ENCODE data around the gene CFAP65. TPM values are rescaled to one million over a fixed set of nuclear protein-coding genes. Genes with fewer than 3 reads are reported as not detected.
A peak's percentile ranks its signal among the peaks of the same experiment; 100 is the strongest.

CFAP65 gene
- total RNA-seq, 1 donor from 2014 or later: not detected

DNA sequence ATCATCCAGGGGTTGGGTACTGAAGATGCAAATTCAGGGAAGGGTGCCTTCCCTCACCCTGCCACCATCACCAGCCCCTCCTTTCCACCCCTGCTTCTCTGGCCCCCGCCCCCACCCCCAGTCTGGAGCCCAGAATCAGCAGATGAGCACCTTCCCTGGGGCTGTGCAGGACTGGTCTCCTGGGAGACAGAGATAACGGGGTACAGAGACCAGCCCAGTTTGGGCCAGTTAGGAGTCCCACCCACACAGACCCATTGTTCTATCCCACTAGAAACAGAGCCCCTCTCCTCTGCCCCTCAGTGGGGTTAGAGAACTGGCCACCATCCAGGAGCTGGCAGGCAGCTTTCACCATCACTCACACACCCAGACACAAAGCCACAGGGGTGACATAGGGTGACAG lies 43.6 kb downstream of the CFAP65 start:
- peaks cover 58% of the 10 kb centered on the region for H3K27me3 Mint-ChIP-seq (ENCODE audit: unreplicated experiment)
- H3K27ac Mint-ChIP-seq (ENCODE audit: unreplicated experiment): no peak overlapping the region
- TF ChIP-seq, protein P1, sequence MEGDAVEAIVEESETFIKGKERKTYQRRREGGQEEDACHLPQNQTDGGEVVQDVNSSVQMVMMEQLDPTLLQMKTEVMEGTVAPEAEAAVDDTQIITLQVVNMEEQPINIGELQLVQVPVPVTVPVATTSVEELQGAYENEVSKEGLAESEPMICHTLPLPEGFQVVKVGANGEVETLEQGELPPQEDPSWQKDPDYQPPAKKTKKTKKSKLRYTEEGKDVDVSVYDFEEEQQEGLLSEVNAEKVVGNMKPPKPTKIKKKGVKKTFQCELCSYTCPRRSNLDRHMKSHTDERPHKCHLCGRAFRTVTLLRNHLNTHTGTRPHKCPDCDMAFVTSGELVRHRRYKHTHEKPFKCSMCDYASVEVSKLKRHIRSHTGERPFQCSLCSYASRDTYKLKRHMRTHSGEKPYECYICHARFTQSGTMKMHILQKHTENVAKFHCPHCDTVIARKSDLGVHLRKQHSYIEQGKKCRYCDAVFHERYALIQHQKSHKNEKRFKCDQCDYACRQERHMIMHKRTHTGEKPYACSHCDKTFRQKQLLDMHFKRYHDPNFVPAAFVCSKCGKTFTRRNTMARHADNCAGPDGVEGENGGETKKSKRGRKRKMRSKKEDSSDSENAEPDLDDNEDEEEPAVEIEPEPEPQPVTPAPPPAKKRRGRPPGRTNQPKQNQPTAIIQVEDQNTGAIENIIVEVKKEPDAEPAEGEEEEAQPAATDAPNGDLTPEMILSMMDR (IDR thresholded peaks at IDR 0.05): no peak
- no peaks in the 10 kb centered on the region for H3K9me3 Mint-ChIP-seq (ENCODE audit: unreplicated experiment)
- peaks cover 15% of the 10 kb centered on the region for H3K4me1 Mint-ChIP-seq (ENCODE audit: unreplicated experiment)
- no peak overlapping the region for H3K4me3 Mint-ChIP-seq (ENCODE audit: unreplicated experiment)
- no peaks in the 10 kb centered on the region for H3K36me3 Mint-ChIP-seq (ENCODE audit: unreplicated experiment)
- DNase-seq (ENCODE audit: extremely low spot score, unreplicated experiment): no peak

DNA sequence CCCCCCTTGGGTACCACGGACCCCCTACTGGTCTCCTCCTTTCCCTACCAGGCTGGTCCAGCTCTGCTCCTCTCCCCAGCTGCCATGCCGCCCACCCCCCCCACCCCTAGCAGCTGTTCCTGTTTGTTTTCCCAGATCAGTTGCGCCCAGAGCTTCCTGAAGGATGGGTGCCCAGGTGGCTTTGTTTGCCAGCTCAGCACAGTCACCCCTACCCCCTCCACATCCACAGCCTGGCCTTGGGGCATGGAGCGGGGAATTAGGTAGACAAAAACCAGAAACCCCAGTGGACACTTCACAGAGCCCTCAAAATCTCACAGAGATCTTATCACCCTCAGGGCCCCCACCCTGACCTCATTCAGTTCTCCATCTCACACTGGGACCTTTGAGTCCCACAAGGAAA lies 44.4 kb downstream of the CFAP65 start:
- TF ChIP-seq, protein P1 (IDR thresholded peaks at IDR 0.05): no peak
- no peaks in the 10 kb centered on the region for H3K9me3 Mint-ChIP-seq (ENCODE audit: unreplicated experiment)
- no peak for DNase-seq (ENCODE audit: extremely low spot score, unreplicated experiment)
- H3K27me3 Mint-ChIP-seq (ENCODE audit: unreplicated experiment): peaks cover 59% of the 10 kb centered on the region
- no peak overlapping the region for H3K27ac Mint-ChIP-seq (ENCODE audit: unreplicated experiment)
- H3K4me3 Mint-ChIP-seq (ENCODE audit: unreplicated experiment): no peak overlapping the region
- H3K36me3 Mint-ChIP-seq (ENCODE audit: unreplicated experiment): no peaks in the 10 kb centered on the region
- peaks cover 13% of the 10 kb centered on the region for H3K4me1 Mint-ChIP-seq (ENCODE audit: unreplicated experiment)

DNA sequence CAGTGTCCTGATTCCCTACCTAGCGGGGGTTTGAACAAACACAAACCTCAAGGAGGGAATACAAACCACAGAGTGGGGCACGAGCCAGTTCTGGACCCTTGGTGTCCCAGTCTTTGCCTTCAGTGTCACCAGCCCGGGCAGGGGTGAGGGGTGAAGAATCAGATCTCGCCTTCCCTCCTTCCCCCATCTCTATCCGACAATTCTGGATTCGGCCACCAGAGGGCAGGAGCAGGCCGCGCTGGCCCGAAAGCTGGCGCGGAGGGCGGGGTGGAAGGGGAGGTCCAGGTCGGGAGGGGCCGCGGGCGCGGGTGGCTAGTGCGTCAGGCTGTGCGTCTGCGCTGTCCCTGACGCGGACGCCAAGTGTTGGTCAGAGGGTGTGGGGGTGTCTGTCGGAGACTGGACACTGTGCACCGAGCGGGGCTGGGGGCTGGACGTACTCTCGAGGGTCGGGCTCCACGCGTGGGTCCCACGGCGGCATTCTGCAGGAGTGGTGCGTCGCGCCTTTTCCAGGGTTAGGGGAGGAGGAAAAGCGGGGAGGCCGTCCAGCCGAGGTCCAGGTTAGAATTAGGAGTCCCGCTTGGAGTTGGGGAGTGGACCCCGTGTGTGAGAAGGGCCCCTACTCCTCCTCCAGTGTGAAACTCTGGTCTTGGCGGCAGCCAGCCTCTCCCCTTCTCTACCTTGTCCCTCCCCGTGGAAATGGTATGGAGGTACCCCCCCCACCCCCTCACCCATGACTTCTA lies 45.2 kb downstream of the CFAP65 start:
- Mint-ChIP-seq H3K27me3 (ENCODE audit: unreplicated experiment) (peaks cover 67% of the 10 kb centered on the region), H3K27ac (ENCODE audit: unreplicated experiment) (no peak overlapping the region), H3K4me3 (ENCODE audit: unreplicated experiment) (peak overlapping the region; percentile 45), H3K4me1 (ENCODE audit: unreplicated experiment) (peaks cover 12% of the 10 kb centered on the region), H3K36me3 (ENCODE audit: unreplicated experiment) (no peaks in the 10 kb centered on the region), H3K9me3 (ENCODE audit: unreplicated experiment) (no peaks in the 10 kb centered on the region)
- TF ChIP-seq, protein P1 (IDR thresholded peaks at IDR 0.05): peak; percentile 90
- DNase-seq (ENCODE audit: extremely low spot score, unreplicated experiment): peak; percentile 93

DNA sequence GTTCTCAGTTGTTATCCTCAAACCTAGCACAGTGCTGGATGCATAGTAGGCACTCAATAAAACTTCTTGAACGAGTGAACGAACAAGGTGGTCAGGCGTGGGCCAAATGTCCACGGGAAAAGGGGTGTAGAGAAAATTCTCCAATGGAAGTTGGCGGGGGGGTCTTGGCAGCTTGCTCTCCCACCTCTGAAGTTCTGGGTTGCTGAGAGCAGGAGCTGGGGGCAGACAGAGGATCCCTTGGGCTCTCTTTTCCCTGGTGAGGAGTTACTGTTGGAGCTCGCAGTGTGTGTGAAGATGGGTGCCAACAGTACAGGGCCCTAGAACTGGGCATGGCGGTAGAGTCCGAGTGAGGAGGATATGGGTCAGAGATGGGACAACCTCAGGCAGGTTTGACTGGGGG lies 45.8 kb downstream of the CFAP65 start:
- Mint-ChIP-seq H3K9me3 (ENCODE audit: unreplicated experiment) (no peaks in the 10 kb centered on the region), H3K4me3 (ENCODE audit: unreplicated experiment) (no peak overlapping the region), H3K36me3 (ENCODE audit: unreplicated experiment) (no peaks in the 10 kb centered on the region), H3K27ac (ENCODE audit: unreplicated experiment) (no peak overlapping the region), H3K4me1 (ENCODE audit: unreplicated experiment) (peaks cover 12% of the 10 kb centered on the region), H3K27me3 (ENCODE audit: unreplicated experiment) (peaks cover 67% of the 10 kb centered on the region)
- DNase-seq (ENCODE audit: extremely low spot score, unreplicated experiment): no peak
- TF ChIP-seq, protein P1 (IDR thresholded peaks at IDR 0.05): no peak

DNA sequence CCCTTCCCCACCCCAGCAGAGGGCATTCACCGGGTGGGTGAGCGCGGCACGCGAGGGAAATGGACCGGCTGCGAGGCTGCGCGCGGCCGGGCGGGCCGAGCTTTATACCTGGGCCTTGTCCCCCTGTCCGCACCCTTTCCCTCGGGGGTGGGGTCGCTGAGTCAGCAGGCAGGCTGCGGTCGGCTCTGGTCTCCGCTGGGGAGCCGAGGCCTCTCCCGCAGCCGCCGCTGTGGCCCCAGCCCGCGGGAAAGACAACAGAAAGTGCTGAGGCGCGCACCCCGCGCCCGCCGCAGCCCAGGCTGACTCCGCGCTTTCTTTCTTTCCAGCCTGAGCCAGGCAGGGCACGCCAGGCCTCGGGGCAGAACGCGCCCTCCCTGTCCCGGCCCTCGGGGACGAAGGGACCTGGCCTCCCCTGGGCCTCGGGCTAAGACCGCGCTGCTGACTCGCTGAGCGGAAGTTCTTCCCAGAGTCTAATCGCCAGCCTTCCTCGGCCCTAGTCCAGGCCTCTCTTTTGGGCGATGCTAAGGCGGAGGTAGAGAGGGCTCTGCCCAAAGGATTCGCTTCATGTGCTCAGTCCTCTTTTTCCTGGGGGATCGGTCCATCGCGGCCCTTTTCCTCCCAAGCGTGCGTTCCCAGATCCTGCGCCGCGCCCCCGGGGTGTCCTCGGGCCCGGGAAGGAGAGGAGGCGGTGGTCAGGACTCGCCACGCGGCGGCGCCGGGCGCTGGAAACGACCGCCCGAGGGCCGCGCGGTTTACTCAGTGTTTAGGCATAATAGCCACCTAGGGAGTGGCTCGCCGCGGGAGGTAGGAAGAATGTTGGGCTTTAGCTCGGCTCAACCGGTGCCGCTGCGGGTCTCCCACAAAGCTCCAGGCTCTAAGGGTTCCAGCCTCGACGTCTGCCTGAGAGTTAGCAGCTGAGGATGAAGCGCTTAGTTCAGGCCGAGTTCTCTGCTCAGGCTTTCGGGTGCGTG lies 47.7 kb downstream of the CFAP65 start, which contains the start of gene CRYBA2:
TSS of gene CRYBA2 (minus strand) at position 78 of the 971 bp plus-strand sequence. CDS start 246 bp downstream, outside the sequence.
- H3K9me3 Mint-ChIP-seq (ENCODE audit: unreplicated experiment): no peaks in the 10 kb centered on the region
- peaks cover 12% of the 10 kb centered on the region for H3K4me1 Mint-ChIP-seq (ENCODE audit: unreplicated experiment)
- DNase-seq (ENCODE audit: extremely low spot score, unreplicated experiment): no peak
- TF ChIP-seq, protein P1 (IDR thresholded peaks at IDR 0.05): peak; percentile 9
- peaks cover 74% of the 10 kb centered on the region for H3K27me3 Mint-ChIP-seq (ENCODE audit: unreplicated experiment)
- H3K36me3 Mint-ChIP-seq (ENCODE audit: unreplicated experiment): no peaks in the 10 kb centered on the region
- H3K4me3 Mint-ChIP-seq (ENCODE audit: unreplicated experiment): peak within 1 kb of the TSS; percentile 57
- H3K27ac Mint-ChIP-seq (ENCODE audit: unreplicated experiment): no peak within 1 kb of the TSS
